Nephron progenitor cell (in vitro differentiated cells): ENCODE results near the gene IL31.

Source experiments
- DNase-seq: peaks from one replicate; pipeline ENCODE4 v3.0.0; 2021
- H3K27ac Mint-ChIP-seq: 2 replicates; pipeline ENCODE4 v1.8.0; 2021; ENCODE audit warnings: mild to moderate bottlenecking, moderate library complexity, mixed read lengths
- H3K27me3 Mint-ChIP-seq: 2 replicates; pipeline ENCODE4 v1.8.0; 2021; ENCODE audit warnings: mild to moderate bottlenecking, low read depth, mixed read lengths; ENCODE audit not compliant: poor library complexity
- H3K36me3 Mint-ChIP-seq: 2 replicates; pipeline ENCODE4 v1.8.0; 2021; ENCODE audit warnings: low read depth, mixed read lengths
- H3K4me1 Mint-ChIP-seq: 2 replicates; pipeline ENCODE4 v1.8.0; 2021; ENCODE audit warnings: mixed read lengths
- H3K4me3 Mint-ChIP-seq: 2 replicates; pipeline ENCODE4 v1.8.0; 2021; ENCODE audit warnings: mild to moderate bottlenecking, moderate library complexity, mixed read lengths
- H3K9me3 Mint-ChIP-seq: 2 replicates; pipeline ENCODE4 v1.8.0; 2021; ENCODE audit warnings: mild to moderate bottlenecking, moderate library complexity, mixed read lengths
- CTCF ChIP-seq: fragments of 200-600 bp; sonication (generic); IDR thresholded peaks from 2 replicates; pipeline ENCODE4 v1.5.0; 2021; ENCODE audit warnings: antibody characterized with exemption

The IL31 gene

GRCh38 chr12:122152754-122153153, 21.3 kb downstream of the IL31 start:
- no peaks in the 10 kb centered on the region for H3K9me3 Mint-ChIP-seq
- DNase-seq: no peak
- no peak overlapping the region for H3K27ac Mint-ChIP-seq
- no peak overlapping the region for H3K4me3 Mint-ChIP-seq
- no peak for TF ChIP-seq CTCF
- no peaks in the 10 kb centered on the region for H3K36me3 Mint-ChIP-seq
- no peaks in the 10 kb centered on the region for H3K4me1 Mint-ChIP-seq
- peaks cover 13% of the 10 kb centered on the region for H3K27me3 Mint-ChIP-seq

- Mint-ChIP-seq H3K4me1 (no peaks in the 10 kb centered on the region), H3K9me3 (no peaks in the 10 kb centered on the region), H3K36me3 (no peaks in the 10 kb centered on the region), H3K27me3 (peaks cover 13% of the 10 kb centered on the region), H3K4me3 (no peak overlapping the region), H3K27ac (no peak overlapping the region)
- no peak for TF ChIP-seq CTCF
- no peak for DNase-seq
These were observed 23.8 kb downstream of the IL31 start for GRCh38 chr12:122150127-122150681.

GRCh38 chr12:122148657-122149056, 25.4 kb downstream of the IL31 start:
- Mint-ChIP-seq H3K4me1 (no peaks in the 10 kb centered on the region), H3K4me3 (no peak overlapping the region), H3K36me3 (peaks cover 7% of the 10 kb centered on the region), H3K9me3 (peaks cover 4% of the 10 kb centered on the region), H3K27me3 (peaks cover 6% of the 10 kb centered on the region), H3K27ac (peak overlapping the region; percentile 10)
- no peak for TF ChIP-seq CTCF
- DNase-seq: no peak

GRCh38 chr12:122147514-122148290, 26.3 kb downstream of the IL31 start:
- Mint-ChIP-seq H3K4me3 (no peak overlapping the region), H3K36me3 (peaks cover 16% of the 10 kb centered on the region), H3K4me1 (no peaks in the 10 kb centered on the region), H3K27me3 (peaks cover 6% of the 10 kb centered on the region), H3K27ac (peak overlapping the region; percentile 69), H3K9me3 (peaks cover 7% of the 10 kb centered on the region)
- TF ChIP-seq CTCF: no peak
- no peak for DNase-seq

- Mint-ChIP-seq H3K27ac (no peak overlapping the region), H3K36me3 (peaks cover 36% of the 10 kb centered on the region), H3K4me1 (no peaks in the 10 kb centered on the region), H3K4me3 (no peak overlapping the region), H3K27me3 (peaks cover 6% of the 10 kb centered on the region), H3K9me3 (peaks cover 11% of the 10 kb centered on the region)
- no peak for DNase-seq
- TF ChIP-seq CTCF: no peak
These were observed 28.3 kb downstream of the IL31 start for GRCh38 chr12:122145505-122146330.
